Measurements from ENCODE around the gene EIF4E1B. TPM values are rescaled to one million over a fixed set of nuclear protein-coding genes. Genes with fewer than 3 reads are reported as not detected.

The EIF4E1B gene
- total RNA-seq, 1 donor from 2014 or later: not detected

DNA sequence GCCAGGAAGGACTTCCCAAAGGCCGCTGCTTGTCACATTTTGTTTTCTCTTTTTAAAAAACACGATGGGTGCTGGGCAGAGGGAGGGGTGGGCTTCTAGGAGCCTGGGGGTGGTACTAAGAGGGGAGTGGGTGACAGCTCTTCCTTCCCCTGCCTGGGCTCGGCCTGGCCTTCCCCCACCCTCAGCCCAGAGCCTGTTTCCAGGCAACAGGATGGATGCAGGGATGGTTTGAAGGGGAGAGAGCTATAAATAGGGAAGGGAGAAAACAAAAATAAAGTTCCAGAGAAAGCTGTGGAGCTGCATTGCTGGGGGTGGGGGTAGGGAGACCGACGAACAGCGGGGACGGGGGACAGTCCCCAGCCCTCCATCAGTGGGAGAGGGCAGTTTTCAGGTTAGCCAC lies 14.0 kb upstream of the EIF4E1B start:
- TF ChIP-seq, protein P1, sequence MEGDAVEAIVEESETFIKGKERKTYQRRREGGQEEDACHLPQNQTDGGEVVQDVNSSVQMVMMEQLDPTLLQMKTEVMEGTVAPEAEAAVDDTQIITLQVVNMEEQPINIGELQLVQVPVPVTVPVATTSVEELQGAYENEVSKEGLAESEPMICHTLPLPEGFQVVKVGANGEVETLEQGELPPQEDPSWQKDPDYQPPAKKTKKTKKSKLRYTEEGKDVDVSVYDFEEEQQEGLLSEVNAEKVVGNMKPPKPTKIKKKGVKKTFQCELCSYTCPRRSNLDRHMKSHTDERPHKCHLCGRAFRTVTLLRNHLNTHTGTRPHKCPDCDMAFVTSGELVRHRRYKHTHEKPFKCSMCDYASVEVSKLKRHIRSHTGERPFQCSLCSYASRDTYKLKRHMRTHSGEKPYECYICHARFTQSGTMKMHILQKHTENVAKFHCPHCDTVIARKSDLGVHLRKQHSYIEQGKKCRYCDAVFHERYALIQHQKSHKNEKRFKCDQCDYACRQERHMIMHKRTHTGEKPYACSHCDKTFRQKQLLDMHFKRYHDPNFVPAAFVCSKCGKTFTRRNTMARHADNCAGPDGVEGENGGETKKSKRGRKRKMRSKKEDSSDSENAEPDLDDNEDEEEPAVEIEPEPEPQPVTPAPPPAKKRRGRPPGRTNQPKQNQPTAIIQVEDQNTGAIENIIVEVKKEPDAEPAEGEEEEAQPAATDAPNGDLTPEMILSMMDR (IDR thresholded peaks at IDR 0.05; ENCODE audit: partially characterized antibody, unreplicated experiment): no peak
- peaks cover 8% of the 10 kb centered on the region for H3K9me3 Mint-ChIP-seq (ENCODE audit: unreplicated experiment)
- no peak overlapping the region for H3K4me3 Mint-ChIP-seq (ENCODE audit: unreplicated experiment)
- peaks cover 12% of the 10 kb centered on the region for H3K4me1 Mint-ChIP-seq (ENCODE audit: low read depth, unreplicated experiment)
- DNase-seq: no peak
- no peak overlapping the region for H3K27ac Mint-ChIP-seq (ENCODE audit: unreplicated experiment)
- H3K27me3 Mint-ChIP-seq (ENCODE audit: unreplicated experiment): peaks cover 12% of the 10 kb centered on the region
- no peaks in the 10 kb centered on the region for H3K36me3 Mint-ChIP-seq (ENCODE audit: unreplicated experiment)

DNA sequence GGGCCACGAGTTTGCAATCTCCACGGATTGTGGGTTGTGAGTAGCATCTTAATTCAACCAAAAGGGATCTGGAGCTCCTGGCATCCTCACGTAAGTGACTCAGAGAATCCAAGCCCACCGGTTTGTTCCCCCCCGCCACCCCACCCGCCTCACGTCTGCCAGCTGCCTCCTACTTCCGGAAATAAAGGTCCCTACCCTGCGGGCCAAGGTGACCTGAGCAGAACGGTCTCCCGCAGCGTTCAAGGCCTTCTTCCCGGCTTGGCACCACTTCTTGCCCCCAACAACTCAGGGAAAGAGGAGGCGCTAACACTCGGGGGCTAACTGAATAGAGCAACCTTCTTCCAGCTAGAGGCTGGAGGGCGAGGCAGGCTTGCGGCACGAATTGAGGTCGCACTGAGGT lies 11.7 kb upstream of the EIF4E1B start:
- H3K27me3 Mint-ChIP-seq (ENCODE audit: unreplicated experiment): peaks cover 12% of the 10 kb centered on the region
- peaks cover 4% of the 10 kb centered on the region for H3K9me3 Mint-ChIP-seq (ENCODE audit: unreplicated experiment)

GRCh38 chr5:176619203-176619568 lies 11.3 kb upstream of the EIF4E1B start:
- no peak overlapping the region for H3K4me3 Mint-ChIP-seq (ENCODE audit: unreplicated experiment)
- H3K27me3 Mint-ChIP-seq (ENCODE audit: unreplicated experiment): peaks cover 12% of the 10 kb centered on the region
- no peaks in the 10 kb centered on the region for H3K36me3 Mint-ChIP-seq (ENCODE audit: unreplicated experiment)
- H3K9me3 Mint-ChIP-seq (ENCODE audit: unreplicated experiment): peaks cover 4% of the 10 kb centered on the region
- peak; percentile 90 for DNase-seq
- H3K27ac Mint-ChIP-seq (ENCODE audit: unreplicated experiment): no peak overlapping the region
- TF ChIP-seq, protein P1 (IDR thresholded peaks at IDR 0.05; ENCODE audit: partially characterized antibody, unreplicated experiment): no peak
- peaks cover 8% of the 10 kb centered on the region for H3K4me1 Mint-ChIP-seq (ENCODE audit: low read depth, unreplicated experiment)

More for the DNA sequence above, 11.7 kb upstream of the EIF4E1B start:
- H3K4me1 Mint-ChIP-seq (ENCODE audit: low read depth, unreplicated experiment): peaks cover 8% of the 10 kb centered on the region
- TF ChIP-seq, protein P1 (IDR thresholded peaks at IDR 0.05; ENCODE audit: partially characterized antibody, unreplicated experiment): no peak
- H3K27ac Mint-ChIP-seq (ENCODE audit: unreplicated experiment): no peak overlapping the region
- DNase-seq: no peak
- H3K36me3 Mint-ChIP-seq (ENCODE audit: unreplicated experiment): no peaks in the 10 kb centered on the region
- no peak overlapping the region for H3K4me3 Mint-ChIP-seq (ENCODE audit: unreplicated experiment)

GRCh38 chr5:176619569-176620332 lies 10.7 kb upstream of the EIF4E1B start:
- peaks cover 8% of the 10 kb centered on the region for H3K4me1 Mint-ChIP-seq (ENCODE audit: low read depth, unreplicated experiment)
- peaks cover 12% of the 10 kb centered on the region for H3K27me3 Mint-ChIP-seq (ENCODE audit: unreplicated experiment)
- DNase-seq: no peak
- TF ChIP-seq, protein P1 (IDR thresholded peaks at IDR 0.05; ENCODE audit: partially characterized antibody, unreplicated experiment): no peak
- no peak overlapping the region for H3K27ac Mint-ChIP-seq (ENCODE audit: unreplicated experiment)
- H3K9me3 Mint-ChIP-seq (ENCODE audit: unreplicated experiment): peaks cover 4% of the 10 kb centered on the region
- H3K36me3 Mint-ChIP-seq (ENCODE audit: unreplicated experiment): no peaks in the 10 kb centered on the region
- H3K4me3 Mint-ChIP-seq (ENCODE audit: unreplicated experiment): peak overlapping the region; percentile 78

GRCh38 chr5:176620333-176620981 lies 10.0 kb upstream of the EIF4E1B start:
- TF ChIP-seq, protein P1 (IDR thresholded peaks at IDR 0.05; ENCODE audit: partially characterized antibody, unreplicated experiment): no peak
- H3K9me3 Mint-ChIP-seq (ENCODE audit: unreplicated experiment): peaks cover 4% of the 10 kb centered on the region
- peaks cover 12% of the 10 kb centered on the region for H3K27me3 Mint-ChIP-seq (ENCODE audit: unreplicated experiment)
- H3K4me1 Mint-ChIP-seq (ENCODE audit: low read depth, unreplicated experiment): peaks cover 8% of the 10 kb centered on the region
- no peaks in the 10 kb centered on the region for H3K36me3 Mint-ChIP-seq (ENCODE audit: unreplicated experiment)
- no peak overlapping the region for H3K27ac Mint-ChIP-seq (ENCODE audit: unreplicated experiment)
- peak overlapping the region; percentile 78 for H3K4me3 Mint-ChIP-seq (ENCODE audit: unreplicated experiment)
- no peak for DNase-seq

Measured in glutamatergic neuron (in vitro differentiated cells).